HG02623 (cell line): Measurements from ENCODE around the gene LTB.

Experiments
- ATAC-seq: cut with Tn5 transposase; IDR thresholded peaks from one replicate; pipeline ENCODE4 v1.9.1; 2021; ENCODE audit warnings: moderate library complexity; ENCODE audit not compliant: unreplicated experiment

The LTB gene

DNA sequence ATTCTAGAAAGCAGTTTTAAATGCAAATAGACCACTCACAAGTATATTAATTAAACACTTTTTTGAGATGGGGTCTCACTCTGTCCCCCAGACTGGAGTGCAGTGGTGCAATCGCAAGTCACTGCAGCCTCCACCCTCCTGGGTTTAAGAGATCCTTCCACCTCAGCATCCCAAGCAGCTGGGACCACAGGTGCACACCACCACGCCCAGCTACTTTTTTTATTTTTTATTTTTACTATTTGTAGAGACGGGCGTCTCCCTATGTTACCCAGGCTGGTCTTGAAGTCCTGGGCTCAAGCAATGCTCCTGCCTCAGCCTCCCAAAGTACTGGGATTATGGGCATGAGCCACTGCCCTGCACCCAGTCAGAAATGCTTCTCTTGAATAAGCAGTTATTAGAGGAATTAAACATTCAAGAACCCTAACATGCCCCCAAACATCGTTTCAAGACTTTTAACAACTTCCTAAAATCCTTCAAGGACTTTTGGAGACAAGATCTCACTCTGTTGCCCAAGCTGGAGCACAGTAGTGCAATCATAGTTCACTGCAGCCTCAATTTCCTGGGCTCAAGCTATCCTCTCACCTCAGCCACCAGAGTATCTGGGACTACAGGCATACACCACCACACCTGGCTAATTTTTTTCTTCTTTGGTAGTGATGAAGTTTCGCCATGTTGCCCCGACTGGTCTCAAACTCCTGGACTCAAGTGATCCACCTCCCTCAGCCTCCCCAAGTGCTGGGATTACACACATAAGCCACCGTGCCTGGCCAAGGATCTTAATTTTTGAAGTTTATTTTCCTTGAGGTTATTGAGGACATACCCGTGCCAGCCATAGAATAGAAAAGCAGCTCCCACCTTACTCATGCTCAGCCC, 50.2 kb downstream of the LTB start:
- ATAC-seq = no peak

DNA sequence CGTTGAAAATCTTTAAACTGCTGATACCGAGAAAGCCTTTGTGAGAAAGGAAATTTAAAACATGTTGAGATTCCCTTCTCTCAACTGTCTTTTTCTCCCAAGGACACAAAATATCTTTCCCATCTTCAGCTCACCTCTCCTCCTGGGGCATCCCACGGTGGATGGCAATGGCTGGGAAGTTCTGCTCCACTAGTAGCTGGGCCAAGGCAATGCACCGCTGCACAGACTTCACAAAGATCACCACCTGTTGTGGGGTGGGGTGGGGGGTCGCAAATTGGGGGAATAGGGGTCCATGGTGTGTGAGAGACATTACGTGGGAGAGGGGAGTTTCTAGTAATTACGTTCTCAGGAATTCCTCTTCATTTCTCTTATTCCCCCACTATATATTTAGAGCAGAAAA, 51.1 kb downstream of the LTB start:
- no peak for ATAC-seq

DNA sequence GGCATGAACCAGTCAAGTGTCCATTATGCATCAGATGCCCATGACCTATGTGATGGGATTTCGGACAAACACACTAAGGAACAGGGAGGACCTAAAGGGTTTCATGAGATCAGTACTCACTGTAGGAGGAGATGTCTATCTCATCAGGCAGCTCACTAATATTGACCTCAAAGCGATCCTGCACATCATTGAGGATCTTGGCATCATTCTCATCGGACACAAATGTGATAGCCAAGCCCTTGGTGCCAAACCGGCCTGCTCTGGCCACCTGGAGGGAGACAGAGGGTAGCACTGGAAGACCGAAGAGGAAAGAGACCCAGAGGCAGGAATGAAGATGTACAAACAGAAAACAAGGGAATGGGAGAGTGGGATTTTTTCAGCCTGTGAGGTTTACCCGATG, 51.6 kb downstream of the LTB start:
- no peak for ATAC-seq
